HG03342 (cell line): ENCODE data around the gene ATAT1.
A peak's percentile ranks its signal among the peaks of the same experiment; 100 is the strongest.

Experiments used
- ATAC-seq: cut with Tn5 transposase; IDR thresholded peaks from one replicate; pipeline ENCODE4 v1.9.1; 2021; ENCODE audit warnings: mild to moderate bottlenecking, moderate library complexity; ENCODE audit not compliant: unreplicated experiment

Gene ATAT1

DNA sequence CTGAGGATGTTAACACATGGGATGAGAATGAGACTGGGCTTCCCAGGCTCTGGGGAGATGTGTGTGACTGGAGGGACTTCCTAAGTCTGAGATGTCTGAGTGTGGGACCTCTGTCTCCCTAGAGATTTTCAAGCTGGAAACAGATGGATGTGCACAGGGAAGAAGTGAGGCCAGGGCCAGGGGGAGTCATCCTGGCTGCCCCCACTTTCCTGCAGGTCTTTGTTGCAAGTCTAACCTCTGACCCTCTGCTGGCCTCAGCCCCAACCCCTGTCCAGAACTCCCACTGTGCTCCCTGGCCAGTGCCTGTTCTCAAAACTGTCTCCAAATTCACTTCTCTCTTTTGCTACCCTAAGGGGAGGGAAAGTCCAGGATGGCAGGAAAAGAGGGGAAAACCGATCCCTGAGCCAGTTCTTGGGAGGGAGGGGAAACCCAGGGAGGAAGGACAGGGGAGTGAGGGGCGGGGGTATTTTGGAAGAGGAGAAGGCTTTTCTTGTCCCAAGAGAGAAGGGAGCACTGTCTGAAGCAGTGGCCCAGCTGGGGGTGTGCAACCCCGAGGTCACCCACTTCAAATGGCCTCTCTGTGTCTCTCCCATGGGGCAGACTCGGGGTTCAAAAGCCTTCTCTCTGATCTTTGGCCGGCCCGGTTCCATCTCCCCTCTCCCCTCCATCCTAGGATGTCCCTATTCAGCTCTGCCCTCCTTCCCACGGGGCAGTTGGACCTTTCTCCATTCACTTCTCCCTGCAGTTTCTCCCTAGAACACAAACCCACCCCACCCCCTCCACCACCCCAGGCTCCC is 56.7 kb downstream of the ATAT1 start:
- ATAC-seq = no peak

DNA sequence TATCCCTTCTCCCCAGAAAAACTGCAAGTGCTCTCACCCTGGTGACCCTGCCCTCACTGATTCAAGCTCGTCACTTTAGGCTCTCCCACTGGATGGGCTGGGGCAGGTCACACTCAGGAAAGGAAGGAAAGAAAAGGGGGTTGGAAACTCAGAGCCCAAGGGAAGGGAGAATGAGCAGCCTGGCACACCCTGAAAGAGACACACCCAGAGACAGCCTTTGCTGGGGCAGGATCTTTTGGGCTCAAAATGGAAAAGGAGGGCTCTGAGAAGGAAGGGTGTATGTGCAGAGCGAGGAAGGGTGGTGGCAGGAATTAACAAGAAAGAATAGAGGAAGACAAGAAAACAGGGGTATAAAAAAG is 57.3 kb downstream of the ATAT1 start:
- no peak for ATAC-seq

DNA sequence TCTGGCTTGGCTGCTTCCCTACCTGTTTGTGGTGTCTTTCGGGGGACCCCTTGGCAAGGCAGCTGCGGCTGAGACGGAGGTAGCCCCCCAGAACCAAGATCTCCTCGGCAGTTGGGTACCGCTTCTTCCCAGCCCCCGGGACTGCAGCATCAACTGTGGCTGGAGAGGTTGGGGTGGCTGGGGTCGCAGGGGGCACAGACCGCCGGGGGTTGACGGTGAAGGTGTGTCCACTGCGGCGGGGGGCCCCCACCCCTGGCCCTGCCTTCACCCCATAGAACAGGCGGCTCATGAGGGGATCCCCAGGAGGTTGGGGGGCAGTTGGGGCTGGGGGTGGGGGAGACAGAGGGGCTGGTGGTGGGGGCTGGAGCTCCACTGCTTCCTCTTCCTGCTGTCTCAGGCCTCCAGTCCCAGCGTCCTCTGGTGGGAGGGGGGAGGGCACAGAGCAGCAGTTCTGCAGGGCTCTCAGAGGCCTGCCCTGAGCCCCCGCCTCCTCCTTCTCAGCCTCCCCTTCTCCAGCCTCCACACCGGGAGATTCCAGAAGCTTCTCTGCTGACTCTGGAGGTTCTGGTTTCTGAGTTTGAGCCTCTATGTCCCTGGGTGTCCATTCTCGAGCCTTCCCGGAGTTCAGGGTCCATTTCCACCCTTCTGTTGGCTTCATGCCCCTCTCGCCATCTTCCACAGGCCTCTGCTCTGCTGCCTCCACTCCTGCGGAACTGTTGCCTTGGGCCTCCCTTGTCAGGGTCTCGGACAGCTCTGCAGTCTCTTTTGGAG is 57.9 kb downstream of the ATAT1 start:
- ATAC-seq = no peak

DNA sequence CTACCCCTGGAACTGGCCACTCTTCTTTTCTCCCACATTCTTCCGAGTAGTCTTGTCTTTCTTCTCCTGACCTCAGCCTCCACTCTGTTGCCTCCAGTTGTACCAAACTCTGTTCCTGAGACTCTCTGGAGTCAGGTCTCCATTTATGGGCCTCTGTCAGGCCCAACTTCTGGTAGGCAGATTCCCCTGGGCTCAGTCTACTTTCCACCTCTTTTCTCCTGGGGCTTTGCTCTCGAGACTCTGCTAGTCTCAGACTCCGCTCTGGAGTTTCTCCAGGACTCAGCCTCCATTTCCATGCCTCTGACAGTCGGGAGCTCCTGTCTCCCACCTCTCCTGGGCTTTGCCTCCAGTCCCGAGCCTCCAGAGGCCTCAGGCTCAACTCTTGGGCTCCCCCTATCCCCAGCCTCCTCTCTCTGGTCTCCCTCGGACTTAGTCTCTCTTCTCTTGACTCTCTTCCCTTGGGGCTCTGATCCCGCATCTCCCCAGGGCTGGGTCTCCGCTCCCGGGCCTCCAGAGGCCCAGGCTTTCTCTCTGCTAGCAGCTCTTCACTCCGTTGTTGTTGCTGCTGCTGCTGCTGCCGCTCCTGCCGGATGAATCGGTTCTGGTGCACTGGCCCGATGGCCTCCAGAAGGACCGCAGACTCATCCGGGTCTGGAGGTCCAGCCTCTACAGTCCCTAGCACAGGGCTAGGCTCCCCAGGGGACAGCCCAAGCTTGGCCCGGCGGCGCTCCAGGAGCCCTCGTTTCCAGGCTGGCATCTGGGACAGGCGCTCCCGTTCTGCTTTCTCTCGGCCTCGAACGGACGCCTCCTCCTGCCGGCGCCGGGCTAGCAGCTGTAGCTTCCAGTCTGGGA is 58.7 kb downstream of the ATAT1 start:
- ATAC-seq = no peak

DNA sequence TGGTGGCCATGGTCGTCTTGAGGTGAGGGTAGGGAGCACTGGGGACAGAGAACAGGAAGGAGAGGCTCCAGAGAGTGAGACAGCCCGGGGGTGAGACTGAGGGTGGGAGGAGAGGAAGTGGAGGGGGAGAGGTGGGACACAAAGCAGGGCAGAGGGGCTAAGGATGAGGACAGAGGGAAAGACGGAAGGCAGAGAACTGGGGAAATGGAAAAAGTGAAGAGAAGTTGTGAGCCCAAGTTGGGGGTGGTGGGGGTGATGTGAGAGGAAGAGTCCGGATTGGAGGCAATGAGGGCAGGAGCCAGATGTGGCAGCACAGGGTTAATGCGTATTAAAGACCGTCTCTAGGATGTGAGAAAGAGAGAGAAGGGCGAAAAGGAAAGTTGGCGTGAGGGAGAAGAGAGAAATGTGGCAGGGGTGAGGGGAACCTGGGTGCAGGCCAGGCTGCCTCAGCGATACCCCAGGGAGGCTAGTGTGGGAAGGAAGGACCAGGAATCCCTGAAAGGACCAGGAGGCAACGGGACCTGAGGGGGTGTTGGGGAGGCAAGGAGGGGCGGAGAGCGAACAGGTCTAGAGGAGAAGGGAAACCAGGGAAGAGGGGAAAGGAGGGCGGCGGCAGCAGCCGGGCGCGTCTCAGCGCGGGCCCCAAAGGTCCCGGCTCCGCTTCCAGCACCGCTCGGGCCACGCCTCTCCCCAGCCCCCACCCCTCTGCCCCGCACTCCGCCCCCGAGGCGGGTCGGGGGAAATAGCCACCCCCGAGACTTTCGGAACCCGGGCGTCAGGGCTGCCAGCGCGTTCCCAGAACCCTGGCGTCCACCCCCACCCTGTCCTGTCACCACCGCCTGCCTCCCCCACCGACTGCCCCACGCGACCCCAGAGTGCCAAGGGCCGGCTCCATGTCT is 59.6 kb downstream of the ATAT1 start, which contains the start of gene PPP1R18:
PPP1R18 (minus strand) TSS at position 637 of the 899 bp plus-strand sequence; CDS start at position 10, 627 bp downstream.
- ATAC-seq = no peak

DNA sequence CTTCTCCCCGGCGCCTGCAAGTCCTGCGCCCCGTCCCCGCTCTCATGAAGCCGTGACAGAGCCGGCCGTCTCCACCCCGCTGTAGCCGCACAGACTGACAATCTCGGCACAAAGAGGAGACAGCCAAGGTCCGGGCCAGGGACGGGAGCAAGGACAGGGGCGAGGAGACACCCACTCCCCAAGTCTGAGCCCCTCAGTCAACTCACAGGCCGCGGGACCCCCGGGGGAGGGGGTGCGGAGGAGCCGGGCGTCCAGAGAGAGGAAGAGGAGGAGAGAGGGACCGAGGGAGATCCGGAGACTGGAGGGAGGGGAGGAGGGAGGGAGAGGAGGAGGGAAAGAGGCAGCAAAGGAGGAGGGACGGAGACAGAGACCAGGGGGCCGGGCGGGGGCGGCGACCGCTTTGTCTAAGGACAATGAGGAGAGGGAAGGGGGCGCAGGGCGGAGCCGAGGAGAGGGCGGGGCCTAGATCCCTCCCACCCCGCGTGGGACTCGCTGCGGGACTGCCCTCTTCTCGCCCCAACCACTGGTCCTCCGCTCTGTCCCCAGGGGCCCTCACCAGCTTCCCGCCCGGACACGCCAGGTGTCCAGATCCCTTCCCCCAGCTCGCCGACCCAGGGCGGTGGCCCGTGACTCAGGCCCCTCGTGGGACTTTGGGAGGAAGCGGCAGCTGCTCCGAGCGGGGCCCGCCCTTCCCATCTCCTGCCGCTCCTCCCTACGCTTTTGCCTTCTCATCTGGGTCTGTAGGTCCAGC is 60.4 kb downstream of the ATAT1 start:
- peak; percentile 45 for ATAC-seq

DNA sequence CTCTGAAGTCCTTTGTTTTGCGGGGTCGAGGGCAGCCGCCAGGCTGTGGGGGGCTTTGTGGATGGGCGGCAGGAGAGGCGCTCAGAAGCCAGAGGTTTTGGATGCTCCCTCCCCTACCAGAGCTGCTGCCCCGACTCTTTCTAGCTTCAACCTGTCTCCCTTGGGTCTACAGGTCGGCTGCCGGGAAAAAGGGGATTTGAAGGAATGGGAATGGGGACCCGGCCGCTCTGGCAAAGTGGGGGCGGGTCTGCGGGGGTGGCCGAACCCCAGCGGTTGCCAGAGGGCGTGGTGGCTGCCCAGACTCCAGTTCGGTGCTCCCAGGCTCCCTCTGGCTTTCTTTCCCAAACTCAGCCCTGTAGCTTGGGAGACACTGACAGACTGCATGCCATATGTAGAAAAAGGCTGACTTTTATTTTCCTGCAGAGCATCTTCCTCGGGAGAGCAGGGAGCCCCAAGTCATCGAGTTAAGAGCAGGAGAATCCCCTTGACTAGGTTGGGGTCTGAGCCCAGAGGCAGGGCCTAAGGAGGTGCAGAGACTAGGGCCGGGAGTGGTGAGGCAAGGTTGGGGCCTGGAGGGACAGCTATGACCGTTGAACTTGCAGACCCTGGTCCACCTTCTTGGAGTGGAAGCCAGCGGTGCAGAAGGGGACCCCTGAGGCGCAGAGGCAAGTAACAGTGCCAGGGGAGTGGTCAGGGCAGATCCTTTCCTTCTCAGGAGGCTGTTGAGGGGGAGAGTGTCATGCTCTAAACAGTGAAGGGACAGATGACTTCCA is 61.2 kb downstream of the ATAT1 start:
- no peak for ATAC-seq

DNA sequence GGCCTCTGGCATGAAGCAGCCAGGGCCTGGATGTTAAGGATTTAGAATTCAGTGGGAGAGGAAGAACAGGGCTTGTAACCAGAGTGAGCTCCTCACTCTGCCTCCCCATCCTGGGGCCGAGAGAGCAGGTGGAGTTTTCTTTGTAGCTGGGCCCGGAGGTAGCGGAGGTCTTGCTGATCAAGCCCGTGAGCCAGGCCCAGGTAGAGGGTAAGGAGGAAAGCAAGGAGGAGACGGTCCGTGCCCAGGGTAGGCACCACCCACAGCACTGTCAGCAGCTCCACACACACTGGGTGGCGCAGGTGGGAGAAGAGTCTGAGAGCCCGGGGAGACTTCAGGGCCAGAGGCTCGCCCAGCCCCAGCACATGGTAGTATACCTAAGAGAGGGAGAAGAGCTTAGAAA is 61.9 kb downstream of the ATAT1 start:
- ATAC-seq = no peak

DNA sequence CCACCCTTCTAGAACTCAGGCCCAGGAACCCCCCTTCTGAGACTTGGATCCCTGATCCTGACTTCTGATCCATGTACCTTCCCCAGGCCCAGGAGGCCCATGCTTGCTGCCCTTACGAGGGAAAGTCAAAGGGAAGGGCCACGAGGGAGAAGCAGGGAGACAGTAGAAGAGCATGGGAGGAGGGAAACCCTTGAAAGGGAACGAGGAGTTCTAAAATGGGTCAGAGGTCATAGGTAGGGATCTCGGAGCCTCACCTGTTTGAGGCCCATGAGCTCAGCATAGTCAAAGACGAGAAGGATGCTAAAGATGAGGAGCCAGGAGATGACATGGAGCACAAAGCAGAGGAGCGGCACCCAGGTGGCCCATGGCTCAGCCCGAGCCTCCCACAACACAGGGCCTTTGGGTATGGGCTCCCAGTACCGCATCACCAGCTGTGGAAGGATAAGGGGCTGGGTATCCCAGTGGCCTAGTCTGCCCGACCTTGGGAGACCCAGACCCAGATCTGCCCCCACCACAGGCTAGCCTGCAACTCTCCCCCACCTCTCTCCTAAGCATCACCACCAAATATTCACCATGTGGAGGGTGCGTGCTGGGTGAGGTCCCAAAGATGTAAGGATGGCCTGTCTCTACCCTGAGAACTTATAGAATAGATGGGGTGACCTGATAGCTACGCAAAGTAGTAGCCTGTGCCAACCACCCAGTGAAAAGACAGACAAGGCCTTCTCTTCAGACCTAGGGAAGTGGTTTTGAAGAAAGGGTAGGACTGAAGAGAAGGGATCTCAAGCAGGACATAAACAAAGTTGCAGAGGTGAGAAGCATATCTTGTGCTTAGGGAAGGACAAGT is 62.6 kb downstream of the ATAT1 start:
- no peak for ATAC-seq

DNA sequence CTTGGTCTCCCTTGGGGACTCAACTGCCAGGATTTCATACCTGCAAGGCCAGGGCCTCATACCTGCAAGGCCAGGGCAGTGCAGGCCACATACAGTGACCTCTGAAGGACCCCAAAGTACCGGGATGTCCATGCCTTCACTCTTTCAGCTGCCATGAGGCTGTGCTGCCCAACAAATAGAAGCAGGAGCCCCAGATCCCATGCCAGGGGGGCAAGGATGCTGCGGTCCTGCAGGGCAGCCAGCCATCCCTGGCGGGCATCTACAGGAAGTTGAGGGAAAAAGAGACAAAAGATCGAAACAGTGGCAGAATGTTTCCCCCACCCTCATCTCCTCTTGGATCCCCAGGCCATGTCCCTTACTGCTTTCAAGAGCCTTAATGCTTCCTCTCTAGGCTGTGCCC is 63.3 kb downstream of the ATAT1 start:
- no peak for ATAC-seq

DNA sequence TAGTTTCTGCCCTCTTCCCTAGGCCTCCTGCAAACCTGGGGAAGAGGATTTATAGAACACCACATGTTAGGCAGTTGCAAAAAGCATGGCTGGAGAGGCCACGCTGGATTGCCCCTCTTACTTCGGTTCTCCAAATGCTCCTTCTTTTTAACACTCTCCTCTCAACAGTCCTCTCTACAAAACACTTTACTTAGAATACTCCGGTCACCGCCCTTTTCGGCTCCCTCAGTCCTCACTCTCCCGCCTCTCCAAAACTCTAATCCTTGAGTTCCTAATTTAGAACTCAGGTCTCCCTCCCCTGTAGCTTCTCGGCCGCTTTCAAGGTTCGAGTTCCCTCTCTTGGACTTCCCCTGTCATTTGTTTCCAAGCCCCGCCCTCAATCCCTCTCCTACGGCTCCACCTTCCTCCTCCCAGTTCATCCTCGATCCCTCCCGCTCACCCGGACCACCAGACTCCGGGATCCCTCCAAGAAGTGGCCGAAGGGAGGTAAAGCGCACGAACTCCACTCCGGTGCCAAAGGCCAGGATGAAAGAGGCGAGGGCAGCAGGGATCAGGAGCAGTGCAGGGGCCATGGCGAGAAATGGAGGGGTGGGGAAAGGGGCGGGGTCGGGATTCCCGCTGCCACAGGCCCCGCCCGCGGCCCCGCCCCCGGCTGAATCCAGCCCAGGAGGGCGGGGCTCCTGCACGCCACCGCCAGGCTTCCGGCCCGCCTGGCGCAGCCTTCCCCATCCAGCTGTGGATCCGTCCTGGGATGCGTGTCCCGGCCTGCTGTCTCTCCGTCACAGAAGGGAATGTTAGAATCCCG is 63.9 kb downstream of the ATAT1 start, which contains the start of gene NRM:
NRM (minus strand) TSS at position 582 of the 805 bp plus-strand sequence; CDS start at position 572, 10 bp downstream.
- ATAC-seq = no peak

DNA sequence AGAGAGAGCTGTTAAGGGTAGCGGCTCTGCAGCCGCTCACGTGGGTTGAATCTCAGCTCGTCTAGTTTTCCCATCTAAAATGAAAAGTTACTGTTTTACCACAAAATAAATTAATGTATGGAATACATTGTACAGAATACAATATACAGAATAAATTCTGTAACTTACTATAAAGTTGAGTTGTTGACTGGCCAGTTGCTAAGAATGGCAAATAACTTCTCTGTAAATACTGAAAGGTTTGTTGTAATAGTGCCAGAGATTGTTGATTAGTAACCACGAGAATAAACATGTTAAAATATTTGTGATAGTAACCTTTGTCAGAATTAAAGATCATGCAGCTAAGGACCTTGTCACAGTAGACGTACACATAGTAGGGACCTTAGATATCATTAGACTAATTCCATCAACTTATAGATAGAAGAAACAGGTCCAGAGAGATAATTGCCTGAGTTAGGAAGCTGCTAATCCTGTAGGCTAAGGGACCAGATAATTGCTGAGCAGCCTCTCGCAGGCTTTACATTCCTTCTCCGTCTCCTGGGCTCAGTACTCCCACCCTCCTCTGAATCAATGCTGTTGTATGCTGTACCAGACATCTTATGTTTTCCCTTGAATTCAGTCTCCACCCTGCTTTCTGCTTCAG is 64.7 kb downstream of the ATAT1 start:
- no peak for ATAC-seq
